Natural killer cell (primary cell): ENCODE data around the gene CPA1. TPM values are rescaled to one million over a fixed set of nuclear protein-coding genes. Genes with fewer than 3 reads are reported as not detected.

Experiments used
- ATAC-seq, 3 donors: fragments of 150-1000 bp in 2 of 3; fragments of 200-7000 bp in 1 of 3; cut with Tn5 transposase; 1 replicate in 1 of 3; 2 replicates in 2 of 3; pipeline ENCODE4 v1.10.0; 2021; ENCODE audit warnings: mild to moderate bottlenecking in 2 of 3, moderate library complexity in 2 of 3
- DNase-seq, 2 donors: peaks; one replicate each; pipeline versions ENCODE4 v3.0.0 to v3.0.0-alpha.2; 2013 to 2021; ENCODE audit warnings: mixed read lengths in 1 of 2
- H3K27ac ChIP-seq: one replicate; pipeline ENCODE4 v1.5.1; 2013; ENCODE audit warnings: mild to moderate bottlenecking, low read length
- H3K27me3 ChIP-seq: one replicate; pipeline ENCODE4 v1.6.1; 2013; ENCODE audit warnings: low read length; ENCODE audit not compliant: control insufficient read depth, insufficient read depth
- H3K36me3 ChIP-seq: one replicate; pipeline ENCODE4 v1.6.1; 2013; ENCODE audit warnings: low read length; ENCODE audit not compliant: control insufficient read depth, insufficient read depth
- H3K4me1 ChIP-seq: one replicate; pipeline ENCODE4 v1.6.1; 2013; ENCODE audit warnings: low read length; ENCODE audit not compliant: control insufficient read depth, insufficient read depth
- H3K4me3 ChIP-seq: one replicate; pipeline ENCODE4 v1.5.1; 2013; ENCODE audit warnings: low read length
- H3K9me3 ChIP-seq: one replicate; pipeline ENCODE4 v1.6.1; 2013; ENCODE audit warnings: low read length; ENCODE audit not compliant: control insufficient read depth, insufficient read depth
- H3K27ac Mint-ChIP-seq, 2 donors: one replicate each; pipeline ENCODE4 v1.8.0; 2022; ENCODE audit warnings: mild to moderate bottlenecking in 2 of 2, mixed read lengths in 2 of 2, moderate library complexity in 1 of 2
- H3K27me3 Mint-ChIP-seq, 2 donors: one replicate each; pipeline ENCODE4 v1.8.0; 2022; ENCODE audit warnings: low read depth in 2 of 2, mixed read lengths in 2 of 2
- H3K36me3 Mint-ChIP-seq: one replicate; pipeline ENCODE4 v1.8.0; 2022; ENCODE audit warnings: mixed read lengths
- H3K4me1 Mint-ChIP-seq, 2 donors: one replicate each; pipeline ENCODE4 v1.8.0; 2022; ENCODE audit warnings: mixed read lengths in 2 of 2
- H3K4me3 Mint-ChIP-seq: one replicate; pipeline ENCODE4 v1.8.0; 2022; ENCODE audit warnings: mild to moderate bottlenecking, moderate library complexity, mixed read lengths
- H3K9me3 Mint-ChIP-seq, 2 donors: one replicate each; pipeline ENCODE4 v1.8.0; 2022; ENCODE audit warnings: mixed read lengths in 2 of 2
- CTCF ChIP-seq: fragments of 200-600 bp; IDR thresholded peaks from one replicate; pipeline ENCODE4 v1.8.0; 2022; ENCODE audit warnings: antibody characterized with exemption
- WGBS: methylation state at CpG from one replicate; pipeline ENCODE4 v1.1.7; 2013; ENCODE audit warnings: missing lambda C conversion rate; ENCODE audit not compliant: insufficient coverage; 5-methylcytosine and 5-hydroxymethylcytosine counted together
- intact Hi-C: fragments of 100-400 bp; cut with micrococcal nuclease; formaldehyde crosslinking; loops from one replicate; pipeline ENCODE4 v1.14.2; 2022
- total RNA-seq, 4 donors: library from RNA; stranded (reverse); fragments of 120-200 nt in 1 of 4; gene quantifications; one replicate each; pipeline versions ENCODE4 v1.2.3 to v1.2.4, GENCODE V29; 2013 to 2022

Gene CPA1
- total RNA-seq, 3 donors from 2014 or later (not counting 1 experiment from before 2014, with no cell fraction given): not detected

- WGBS: 88% methylated on average over 2 of the region's 4 CpGs
- no peak for DNase-seq
Observed at GRCh38 chr7:130410868-130411541, 30.7 kb downstream of the CPA1 start.

GRCh38 chr7:130413201-130413600 is 32.9 kb downstream of the CPA1 start:
- Mint-ChIP-seq H3K36me3 (no peaks in the 10 kb centered on the region), H3K9me3 (no peaks in the 10 kb centered on the region), H3K27ac (no peak overlapping the region), H3K27me3 (no peaks in the 10 kb centered on the region), H3K4me3 (no peak overlapping the region), H3K4me1 (peaks cover 34 to 35% of the 10 kb centered on the region in 2 donors)
- no peak for TF ChIP-seq CTCF
- Histone ChIP-seq H3K9me3 (no peaks in the 10 kb centered on the region), H3K4me1 (peaks cover 4% of the 10 kb centered on the region), H3K27me3 (no peaks in the 10 kb centered on the region), H3K4me3 (no peak overlapping the region), H3K27ac (no peak overlapping the region), H3K36me3 (peaks cover 2% of the 10 kb centered on the region)
- intact Hi-C loops: no loop called here
- ATAC-seq (no peak), DNase-seq (no peak)
- 88% methylated on average over 4 of the region's 4 CpGs for WGBS

More at GRCh38 chr7:130410868-130411541, 30.7 kb downstream of the CPA1 start:
- Mint-ChIP-seq H3K36me3 (no peaks in the 10 kb centered on the region), H3K4me1 (peaks cover 12 to 13% of the 10 kb centered on the region in 2 donors), H3K27ac (no peak overlapping the region), H3K9me3 (no peaks in the 10 kb centered on the region), H3K4me3 (no peak overlapping the region), H3K27me3 (no peaks in the 10 kb centered on the region)
- intact Hi-C loops: no loop called here
- Histone ChIP-seq H3K27me3 (no peaks in the 10 kb centered on the region), H3K4me1 (peaks cover 4% of the 10 kb centered on the region), H3K36me3 (peaks cover 2% of the 10 kb centered on the region), H3K27ac (no peak overlapping the region), H3K9me3 (no peaks in the 10 kb centered on the region), H3K4me3 (no peak overlapping the region)
- TF ChIP-seq CTCF: no peak
- no peak for ATAC-seq

- H3K36me3 Mint-ChIP-seq: no peaks in the 10 kb centered on the region
- DNase-seq: peak in 1 of 2 donors; percentile 37
- peak overlapping the region in 1 of 2 donors; percentile 4 for H3K27ac Mint-ChIP-seq
- H3K27me3 Mint-ChIP-seq: no peaks in the 10 kb centered on the region
- Histone ChIP-seq H3K27me3 (no peaks in the 10 kb centered on the region), H3K4me1 (peaks cover 4% of the 10 kb centered on the region), H3K9me3 (no peaks in the 10 kb centered on the region), H3K27ac (no peak overlapping the region), H3K4me3 (no peak overlapping the region), H3K36me3 (peaks cover 2% of the 10 kb centered on the region)
- peak overlapping the region; percentile 8 for H3K4me3 Mint-ChIP-seq
- no peak for TF ChIP-seq CTCF
- intact Hi-C loops: no loop called here
- ATAC-seq: peak in 2 of 3 donors; percentile 46 to 69
- H3K4me1 Mint-ChIP-seq: peaks cover 43% of the 10 kb centered on the region in 2 donors
- H3K9me3 Mint-ChIP-seq: no peaks in the 10 kb centered on the region
Observed at GRCh38 chr7:130415006-130415405, 34.7 kb downstream of the CPA1 start.

- Mint-ChIP-seq H3K4me3 (peak overlapping the region; percentile 35), H3K27ac (peak overlapping the region; percentile 56 to 87), H3K27me3 (no peaks in the 10 kb centered on the region), H3K9me3 (no peaks in the 10 kb centered on the region), H3K4me1 (peaks cover 43% of the 10 kb centered on the region in 2 donors), H3K36me3 (no peaks in the 10 kb centered on the region)
- H3K4me3 ChIP-seq: no peak overlapping the region
- H3K9me3 ChIP-seq: no peaks in the 10 kb centered on the region
- peaks cover 4% of the 10 kb centered on the region for H3K4me1 ChIP-seq
- no peak overlapping the region for H3K27ac ChIP-seq
- WGBS: 4% methylated on average over 3 of the region's 5 CpGs
- no peaks in the 10 kb centered on the region for H3K27me3 ChIP-seq
- peak in 1 of 2 donors; percentile 43 for DNase-seq
- intact Hi-C loops: no loop called here
- no peak for TF ChIP-seq CTCF
- ATAC-seq: peak in 2 of 3 donors; percentile 31 to 53
- no peaks in the 10 kb centered on the region for H3K36me3 ChIP-seq
Observed at GRCh38 chr7:130417213-130417612, 36.9 kb downstream of the CPA1 start.
